Thyroid gland (tissue), 4 donors: ENCODE results near the gene TAF6.

Experiments used
- CTCF ChIP-seq, 6 experiments: fragments of 200-600 bp in 3 of 6; fragments of 450-650 bp in 3 of 6; sonication (generic) in 3 of 6; IDR thresholded peaks; one replicate each; pipeline ENCODE4 v1.5.1; 2016 to 2019; ENCODE audit warnings: antibody characterized with exemption in 6 of 6, mild to moderate bottlenecking in 2 of 6, inconsistent platforms in 1 of 6, moderate library complexity in 1 of 6
- POLR2A ChIP-seq, 2 donors: fragments of 450-650 bp; IDR thresholded peaks; one replicate each; pipeline ENCODE4 v1.6.1; 2017; ENCODE audit warnings: antibody characterized with exemption in 2 of 2, mild to moderate bottlenecking in 2 of 2, moderate library complexity in 1 of 2

GRCh38 chr7:100142461-100142860 is 23.3 kb upstream of the TAF6 start:
- TF ChIP-seq CTCF (IDR thresholded peaks at IDR 0.05) = no peak
- no peak for TF ChIP-seq POLR2A (IDR thresholded peaks at IDR 0.05)
